ENCODE measurements around the gene IRAK3.

GRCh38 chr12:66279123-66279712 is 90.2 kb downstream of the IRAK3 start:
- TF ChIP-seq CTCF (IDR thresholded peaks at IDR 0.05) (no peak), EP300 (IDR thresholded peaks at IDR 0.05) (no peak), POLR2A (IDR thresholded peaks at IDR 0.05) (no peak)

Data from ovary (tissue), 3 donors.